ENCODE results near the gene GRIK4.

GRCh38 chr11:120966840-120967239 is 455.3 kb downstream of the GRIK4 start:
- TF ChIP-seq CTCF (IDR thresholded peaks at IDR 0.05; ENCODE audit: low read length) (no peak), EZH2 (IDR thresholded peaks at IDR 0.05; ENCODE audit: borderline replicate concordance, low read length) (no peak)

All from OCI-LY1 (cell line).